HepG2 (cell line): ENCODE results near the gene ZNF74. TPM values are rescaled to one million over a fixed set of nuclear protein-coding genes. Genes with fewer than 3 reads are reported as not detected.

ENCODE experiments used
- AHDC1 ChIP-seq: sonication (generic); formaldehyde crosslinking; IDR thresholded peaks from 2 replicates; pipeline ENCODE4 v1.5.1; 2020; ENCODE audit warnings: mild to moderate bottlenecking, missing genetic modification reagents, borderline replicate concordance
- CC2D1A ChIP-seq: sonication (generic); formaldehyde crosslinking; IDR thresholded peaks from 2 replicates; pipeline ENCODE4 v1.8.1; 2023; ENCODE audit warnings: mild to moderate bottlenecking, missing genetic modification reagents
- DZIP1 ChIP-seq: sonication (generic); formaldehyde crosslinking; IDR thresholded peaks from 2 replicates; pipeline ENCODE4 v1.5.0; 2020; ENCODE audit warnings: mild to moderate bottlenecking, missing genetic modification reagents
- ERF ChIP-seq: IDR thresholded peaks from 2 replicates; pipeline ENCODE4 v1.6.1; 2018; ENCODE audit warnings: missing biosample characterization, missing genetic modification reagents
- FOSL1 ChIP-seq: sonication (generic); formaldehyde crosslinking; IDR thresholded peaks from 2 replicates; pipeline ENCODE4 v1.9.0; 2021; ENCODE audit warnings: missing genetic modification reagents, borderline replicate concordance
- GFI1 ChIP-seq: sonication (generic); formaldehyde crosslinking; IDR thresholded peaks from 2 replicates; pipeline ENCODE4 v1.5.0; 2020; ENCODE audit warnings: missing genetic modification reagents, mild to moderate bottlenecking, borderline replicate concordance
- KLF16 ChIP-seq, 2 experiments: sonication (generic) in 1 of 2; formaldehyde crosslinking in 1 of 2; IDR thresholded peaks; 2 replicates each; pipeline versions ENCODE4 v1.6.1 to v1.8.0; 2016 to 2023; ENCODE audit warnings: missing genetic modification reagents in 2 of 2, missing compliant biosample characterization in 1 of 2
- LRRFIP1 ChIP-seq: sonication (generic); formaldehyde crosslinking; conservative IDR thresholded peaks from 2 replicates; pipeline ENCODE4 v1.4.0; 2020; ENCODE audit warnings: missing genetic modification reagents
- RELA ChIP-seq: sonication (generic); formaldehyde crosslinking; IDR thresholded peaks from 2 replicates; pipeline ENCODE4 v1.4.0; 2020; ENCODE audit warnings: missing genetic modification reagents
- SOX5 ChIP-seq: IDR thresholded peaks from 2 replicates; pipeline ENCODE4 v1.6.1; 2016; ENCODE audit warnings: borderline replicate concordance
- SSRP1 ChIP-seq: IDR thresholded peaks from 2 replicates; pipeline ENCODE4 v1.6.1; 2016; ENCODE audit warnings: control low read depth
- U2AF1 ChIP-seq: fragments of 200-400 bp; formaldehyde crosslinking; optimal IDR thresholded peaks from 2 replicates; pipeline ENCODE3; 2017; ENCODE audit warnings: mild to moderate bottlenecking, low read depth, low read length
- ZMAT5 ChIP-seq: sonication (generic); formaldehyde crosslinking; IDR thresholded peaks from 2 replicates; pipeline ENCODE4 v1.5.0; 2020; ENCODE audit warnings: mild to moderate bottlenecking, low read depth, missing genetic modification reagents, borderline replicate concordance
- ZNF17 ChIP-seq: sonication (generic); formaldehyde crosslinking; IDR thresholded peaks from 2 replicates; pipeline ENCODE4 v1.5.0; 2020; ENCODE audit warnings: mild to moderate bottlenecking, missing genetic modification reagents
- ZNF639 ChIP-seq: conservative IDR thresholded peaks from 2 replicates; pipeline ENCODE4 v1.6.1; 2018; ENCODE audit warnings: missing genetic modification reagents
- ZNF747 ChIP-seq: sonication (generic); formaldehyde crosslinking; IDR thresholded peaks from 2 replicates; pipeline ENCODE4 v1.8.1; 2023; ENCODE audit warnings: missing genetic modification reagents, mild to moderate bottlenecking, borderline replicate concordance
- polyA plus RNA-seq, 8 experiments: library from polyadenylated mRNA; depleted of rRNA in 3 of 8; stranded (reverse) in 7 of 8; unstranded in 1 of 8; fragments of >200 nt; fragmentation: Illumina TruSeq in 4 of 8; extraction: Trizol in 4 of 8; gene quantifications; 2 replicates each; pipeline versions ENCODE4 v1.2.1 to v1.2.3, GENCODE V29; 2011 to 2016; ENCODE audit warnings: low read depth in 4 of 8, missing spikeins in 1 of 8, mixed read lengths in 1 of 8; ENCODE audit not compliant: insufficient read depth in 1 of 8
- total RNA-seq, 5 experiments: library from RNA; depleted of rRNA; stranded (reverse); fragments of >200 nt; fragmentation: Illumina TruSeq; extraction: Trizol; gene quantifications; 2 replicates each; pipeline ENCODE4 v1.2.3, GENCODE V29; 2016; ENCODE audit warnings: low read depth in 1 of 5

The ZNF74 gene
- total and polyA plus RNA-seq, 2 of the 13 experiments (the other 11 are each of a cell fraction or from before 2014, with no cell fraction given), result 6.3 to 9.1 TPM

GRCh38 chr22:20418211-20418788, 24.3 kb downstream of the ZNF74 start (continued):
- TF ChIP-seq AHDC1 (CRISPR knock-in tag) (no peak), U2AF1 (no peak), ZNF639 (CRISPR knock-in tag) (no peak), SOX5 (CRISPR knock-in tag) (no peak), KLF16 (CRISPR knock-in tag; IDR thresholded peaks at IDR 0.05) (peak in 1 of 2 experiments; percentile 55; a peak in 1 of 4 replicates), RELA (CRISPR knock-in tag) (no peak), SSRP1 (no peak), ZMAT5 (CRISPR knock-in tag) (no peak), GFI1 (CRISPR knock-in tag) (no peak), DZIP1 (CRISPR knock-in tag) (no peak), LRRFIP1 (CRISPR knock-in tag) (no peak), FOSL1 (CRISPR knock-in tag) (no peak), ZNF17 (CRISPR knock-in tag) (no peak), ERF (CRISPR knock-in tag) (no peak), ZNF747 (no peak), CC2D1A (CRISPR knock-in tag) (no peak)
